ENCODE measurements around the gene SPINT2.

SPINT2 gene

GRCh38 chr19:38293281-38293680, 28.9 kb downstream of the SPINT2 start:
- ATAC-seq, result no peak
- TF ChIP-seq BACH2 (CRISPR knock-in tag; IDR thresholded peaks at IDR 0.05; ENCODE audit: borderline replicate concordance) (no peak), PATZ1 (CRISPR knock-in tag; IDR thresholded peaks at IDR 0.05; ENCODE audit: borderline replicate concordance) (no peak), ARNTL (CRISPR knock-in tag; IDR thresholded peaks at IDR 0.05; ENCODE audit: borderline replicate concordance, low read depth) (no peak), ZFP30 (CRISPR knock-in tag; IDR thresholded peaks at IDR 0.05) (no peak), OSR1 (CRISPR knock-in tag; IDR thresholded peaks at IDR 0.05) (no peak), CSDC2 (CRISPR knock-in tag; IDR thresholded peaks at IDR 0.05) (no peak), ZNF565 (CRISPR knock-in tag; conservative IDR thresholded peaks at IDR 0.05; ENCODE audit: low read depth) (no peak), SNAI2 (CRISPR knock-in tag; IDR thresholded peaks at IDR 0.05) (no peak), ZC3H10 (CRISPR knock-in tag; IDR thresholded peaks at IDR 0.05) (no peak), TCF4 (CRISPR knock-in tag; IDR thresholded peaks at IDR 0.05; ENCODE audit: borderline replicate concordance) (no peak), CREB5 (CRISPR knock-in tag; IDR thresholded peaks at IDR 0.05; ENCODE audit: low read depth) (no peak), RARB (CRISPR knock-in tag; IDR thresholded peaks at IDR 0.05) (no peak), PPARA (CRISPR knock-in tag; IDR thresholded peaks at IDR 0.05; ENCODE audit: borderline replicate concordance) (no peak), POU6F1 (CRISPR knock-in tag; IDR thresholded peaks at IDR 0.05; ENCODE audit: borderline replicate concordance, low read depth) (no peak), ISL1 (CRISPR knock-in tag; IDR thresholded peaks at IDR 0.05) (no peak)

GRCh38 chr19:38294090-38294489, 29.7 kb downstream of the SPINT2 start:
- TF ChIP-seq POU6F1 (CRISPR knock-in tag; IDR thresholded peaks at IDR 0.05; ENCODE audit: borderline replicate concordance, low read depth) (no peak), RARB (CRISPR knock-in tag; IDR thresholded peaks at IDR 0.05) (no peak), TOX (CRISPR knock-in tag; IDR thresholded peaks at IDR 0.05; ENCODE audit: borderline replicate concordance) (no peak), ESRRG (CRISPR knock-in tag; IDR thresholded peaks at IDR 0.05) (no peak), ZFP3 (CRISPR knock-in tag; IDR thresholded peaks at IDR 0.05) (no peak), ZNF8 (CRISPR knock-in tag; IDR thresholded peaks at IDR 0.05) (no peak), GLIS3 (CRISPR knock-in tag; IDR thresholded peaks at IDR 0.05) (no peak), TSHZ2 (CRISPR knock-in tag; IDR thresholded peaks at IDR 0.05) (no peak)
- no peak for ATAC-seq

GRCh38 chr19:38298821-38299680, 34.7 kb downstream of the SPINT2 start:
- no peak for ATAC-seq
- TF ChIP-seq POU6F1 (CRISPR knock-in tag; IDR thresholded peaks at IDR 0.05; ENCODE audit: borderline replicate concordance, low read depth) (no peak), ZFP3 (CRISPR knock-in tag; IDR thresholded peaks at IDR 0.05) (no peak), ZNF70 (CRISPR knock-in tag; IDR thresholded peaks at IDR 0.05) (no peak), SNAI2 (CRISPR knock-in tag; IDR thresholded peaks at IDR 0.05) (no peak), PATZ1 (CRISPR knock-in tag; IDR thresholded peaks at IDR 0.05; ENCODE audit: borderline replicate concordance) (no peak), ZNF8 (CRISPR knock-in tag; IDR thresholded peaks at IDR 0.05) (no peak), ISL1 (CRISPR knock-in tag; IDR thresholded peaks at IDR 0.05) (no peak)

Data from SK-N-SH treated with all-trans-retinoic acid at 6 μM for 48 hours (cell line).